GM21825 (cell line): ENCODE results near the gene RHOT1.
"Not testable (repeated sequence)": the region's sequence is repeated elsewhere in the genome, so short reads cannot be mapped to it uniquely, and the experiment has no call there.

Source experiments
- ATAC-seq: cut with Tn5 transposase; IDR thresholded peaks from one replicate; pipeline ENCODE4 v1.9.1; 2021; ENCODE audit warnings: mild to moderate bottlenecking, moderate library complexity; ENCODE audit not compliant: unreplicated experiment

Gene RHOT1

GRCh38 chr17:32123782-32124181 lies 18.5 kb upstream of the RHOT1 start:
- ATAC-seq: no peak

DNA sequence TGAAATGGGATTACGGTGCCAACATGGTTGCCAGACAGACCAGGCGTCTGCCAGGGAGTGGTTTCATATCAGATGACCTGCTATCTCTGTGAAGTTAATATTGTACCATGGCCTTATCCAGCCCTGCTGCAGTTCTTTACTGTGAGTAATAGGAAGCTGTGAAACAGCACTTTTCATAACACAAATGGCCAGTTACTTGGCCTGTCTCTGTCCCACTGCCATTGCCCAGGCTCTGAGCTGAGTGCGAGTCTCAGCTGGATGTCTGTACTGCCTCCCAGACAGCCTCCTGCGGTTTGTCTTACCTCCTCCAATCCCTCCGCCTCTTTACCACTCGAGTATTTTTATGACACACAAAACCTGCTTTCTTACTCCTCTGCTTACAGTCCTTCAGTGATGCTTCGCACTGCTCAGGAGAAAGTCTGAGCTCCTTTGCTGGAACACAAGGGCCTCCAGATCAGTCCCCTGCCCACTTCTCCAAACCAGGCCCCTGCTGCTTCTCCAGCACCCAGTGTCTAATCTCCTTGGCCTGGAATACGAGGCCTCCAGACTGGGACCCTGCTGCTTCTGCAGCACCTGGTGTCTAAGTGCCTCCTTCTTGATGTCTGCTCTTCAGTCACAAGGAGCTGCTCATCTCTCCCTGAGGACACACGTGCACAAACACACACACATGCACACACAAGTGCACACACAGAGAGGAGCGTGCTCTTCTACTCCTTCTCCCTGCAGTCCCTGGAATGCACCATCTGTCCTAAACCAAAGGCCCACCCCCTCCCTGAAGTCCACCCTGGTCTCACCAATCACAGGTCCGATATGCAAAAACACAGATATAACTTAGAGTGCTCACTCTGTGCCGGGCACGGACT lies 17.1 kb upstream of the RHOT1 start:
- ATAC-seq: no peak

DNA sequence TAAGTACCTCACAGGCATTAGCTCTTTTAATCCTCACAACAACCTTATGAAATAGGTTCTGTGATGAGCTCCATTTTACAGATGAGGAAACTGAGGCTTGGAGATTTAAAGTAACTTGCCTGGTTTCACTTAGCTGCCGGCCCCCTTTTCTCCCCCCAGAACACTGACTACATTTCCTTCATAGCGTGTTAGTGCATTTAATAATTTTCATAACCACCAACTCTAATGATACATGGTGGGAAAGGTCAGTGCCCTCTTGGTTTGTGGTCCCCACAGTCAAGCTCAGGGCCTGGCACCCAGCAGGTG lies 16.5 kb upstream of the RHOT1 start:
- ATAC-seq: no peak

- no peak for ATAC-seq
These were observed 16.0 kb upstream of the RHOT1 start for GRCh38 chr17:32126325-32126724.

- ATAC-seq: no peak
These were observed 15.6 kb upstream of the RHOT1 start for GRCh38 chr17:32126746-32127145.

DNA sequence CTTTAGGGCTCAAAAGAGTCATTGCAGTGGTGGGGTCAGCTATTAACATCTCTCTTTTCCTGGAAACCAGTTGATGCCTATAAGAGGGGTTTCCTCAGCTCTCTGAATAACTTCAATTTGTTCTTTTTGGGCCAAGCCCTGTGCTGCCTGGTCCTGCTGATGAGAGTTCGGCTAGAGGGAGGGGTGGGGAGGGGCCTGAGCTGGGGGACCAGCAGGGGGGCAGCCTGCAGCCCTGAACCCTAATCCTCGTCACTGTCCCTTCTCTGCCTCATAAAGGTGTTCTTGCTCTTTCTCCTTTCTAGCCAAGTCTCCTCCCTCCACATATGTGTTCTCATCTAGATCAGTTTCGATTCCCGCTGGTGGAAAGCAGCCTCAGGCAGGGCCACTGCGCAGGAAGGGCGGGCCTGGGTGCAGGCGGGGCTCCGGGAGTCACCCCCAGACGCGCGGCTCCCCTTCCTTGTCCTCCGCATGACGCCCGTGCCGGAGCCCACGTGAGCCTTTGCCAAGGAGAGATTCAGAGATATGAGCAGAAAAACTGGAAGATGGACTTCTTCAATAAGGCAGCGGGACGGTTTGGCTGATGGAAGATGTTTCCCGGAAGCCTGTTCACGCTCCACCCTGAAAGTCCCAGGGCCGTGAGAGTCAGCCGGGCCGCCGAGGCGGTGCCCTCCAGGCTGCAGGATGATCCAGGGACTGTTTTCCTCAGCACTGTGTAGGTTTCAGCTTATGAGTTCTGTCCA lies 15.0 kb upstream of the RHOT1 start:
- peak; percentile 76 for ATAC-seq

- not testable (repeated sequence) for ATAC-seq
These were observed 13.8 kb upstream of the RHOT1 start for GRCh38 chr17:32128470-32128869.

DNA sequence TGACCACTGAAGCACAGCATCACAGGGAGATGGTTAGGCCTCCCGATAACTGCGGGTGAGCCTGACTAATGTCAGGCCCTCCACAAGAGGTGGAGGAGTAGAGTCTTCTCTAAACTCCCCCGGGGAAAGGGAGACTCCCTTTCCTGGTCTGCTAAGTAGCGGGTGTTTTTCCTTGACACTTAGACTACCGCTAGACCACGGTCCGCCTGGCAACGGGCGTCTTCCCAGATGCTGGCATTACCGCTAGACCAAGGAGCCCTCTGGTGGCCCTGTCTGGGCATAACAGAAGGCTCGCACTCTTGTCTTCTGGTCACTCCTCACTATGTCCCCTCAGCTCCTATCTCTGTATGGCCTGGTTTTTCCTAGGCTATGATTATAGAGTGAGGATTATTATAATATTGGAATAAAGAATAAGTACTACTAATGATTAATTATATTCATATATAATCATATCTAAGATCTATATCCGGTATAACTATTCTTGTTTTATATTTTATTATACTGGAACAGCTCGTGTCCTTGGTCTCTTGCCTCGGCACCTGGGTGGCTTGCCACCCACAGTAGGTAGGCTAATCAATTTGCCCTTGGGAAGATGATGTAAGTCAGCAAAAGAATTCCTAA lies 6.7 kb upstream of the RHOT1 start:
- ATAC-seq: not testable (repeated sequence)

DNA sequence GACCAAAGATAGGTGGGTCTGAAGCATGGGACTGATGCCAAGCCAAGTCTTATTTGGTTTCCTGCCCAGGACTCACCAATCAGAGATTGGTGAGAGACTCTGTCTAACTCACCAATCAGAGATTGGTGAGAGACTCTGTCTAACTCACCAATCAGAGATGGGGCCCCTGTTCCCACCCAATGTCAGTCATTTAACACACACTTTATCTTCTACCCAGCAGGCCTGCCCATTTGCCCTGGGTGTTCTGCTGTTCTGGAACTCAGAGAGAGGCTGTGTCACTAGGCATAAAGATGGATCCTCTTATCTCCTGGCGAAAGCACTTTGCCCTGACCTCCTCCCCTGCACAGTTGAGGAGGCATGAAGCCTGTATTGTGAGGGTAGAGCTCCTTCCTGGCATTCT lies 5.4 kb upstream of the RHOT1 start:
- ATAC-seq: no peak

- not testable (repeated sequence) for ATAC-seq
These were observed 2.8 kb upstream of the RHOT1 start for GRCh38 chr17:32139504-32139903.

DNA sequence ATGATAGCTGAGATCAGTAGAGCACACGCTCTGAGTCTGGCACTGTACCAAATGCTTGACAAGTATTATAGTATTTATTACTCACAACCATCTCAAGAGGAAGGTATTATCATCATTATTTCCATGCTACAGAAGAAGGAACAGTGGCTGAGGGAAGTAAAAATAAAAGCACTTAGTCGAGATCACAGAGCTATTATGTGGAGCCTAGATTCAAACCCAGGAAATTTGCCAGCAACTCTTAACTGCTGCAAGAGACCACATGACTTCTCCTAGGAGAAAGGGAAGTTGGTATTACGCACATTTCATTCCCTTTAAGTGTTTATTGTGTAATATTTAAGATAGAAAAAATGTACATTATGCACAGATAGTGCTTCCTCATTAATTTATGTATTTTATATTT lies 1.0 kb upstream of the RHOT1 start:
- no peak for ATAC-seq

- no peak for ATAC-seq
These were observed 644 bp upstream of the RHOT1 start for GRCh38 chr17:32141679-32142037.

DNA sequence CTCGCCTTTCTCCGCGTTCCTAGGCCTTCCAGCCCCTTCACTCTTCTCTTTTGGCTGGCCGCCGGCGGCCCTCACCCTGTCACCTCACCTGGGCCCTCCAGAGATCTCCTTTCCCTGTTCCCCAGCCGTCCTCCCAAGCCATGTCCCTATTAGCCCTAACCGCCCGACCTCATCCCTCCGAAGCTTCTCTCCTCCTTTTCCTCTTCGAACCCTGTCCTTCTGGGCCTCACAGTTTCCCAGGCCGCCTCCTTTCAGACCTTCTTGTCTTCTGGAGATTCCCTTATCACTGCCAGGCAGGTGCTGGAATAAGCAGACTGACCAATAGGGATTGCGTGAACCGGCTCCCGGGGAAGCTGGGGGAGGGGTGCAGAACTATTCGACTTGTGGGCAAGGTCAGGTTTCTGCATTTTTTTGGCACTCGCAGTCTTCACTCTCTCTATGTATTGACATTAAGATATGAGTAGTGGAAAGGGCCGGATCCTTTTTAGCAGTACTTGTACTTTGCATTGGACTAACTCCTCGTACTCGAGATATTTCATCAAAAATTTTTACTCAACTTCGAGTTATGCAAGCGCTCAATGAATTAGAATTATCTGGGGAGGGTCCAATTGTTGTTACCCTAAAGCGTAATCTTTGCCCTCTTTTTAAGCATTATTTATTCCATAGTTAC lies 690 bp downstream of the RHOT1 start:
- ATAC-seq: no peak

- no peak for ATAC-seq
These were observed 1.2 kb downstream of the RHOT1 start for GRCh38 chr17:32143527-32143870.

DNA sequence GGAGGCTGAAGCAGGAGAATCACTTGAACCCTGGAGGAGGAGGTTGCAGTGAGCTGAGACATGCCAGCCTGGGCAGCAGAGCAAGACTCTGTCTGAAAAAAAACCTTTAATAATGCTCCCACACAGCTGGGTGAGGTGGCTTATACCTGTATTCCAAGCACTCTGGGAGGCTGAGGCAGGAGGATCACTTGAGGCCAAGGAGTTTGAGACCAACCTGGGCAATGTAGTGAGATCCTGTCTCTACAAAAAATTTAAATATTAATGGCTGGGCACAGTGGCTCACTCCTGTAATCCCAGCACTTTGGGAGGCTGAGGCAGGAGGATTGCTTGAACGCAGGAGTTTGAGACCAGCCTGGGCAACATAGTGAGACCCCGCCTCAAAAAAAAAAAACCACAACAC lies 2.1 kb downstream of the RHOT1 start:
- ATAC-seq: not testable (repeated sequence)

DNA sequence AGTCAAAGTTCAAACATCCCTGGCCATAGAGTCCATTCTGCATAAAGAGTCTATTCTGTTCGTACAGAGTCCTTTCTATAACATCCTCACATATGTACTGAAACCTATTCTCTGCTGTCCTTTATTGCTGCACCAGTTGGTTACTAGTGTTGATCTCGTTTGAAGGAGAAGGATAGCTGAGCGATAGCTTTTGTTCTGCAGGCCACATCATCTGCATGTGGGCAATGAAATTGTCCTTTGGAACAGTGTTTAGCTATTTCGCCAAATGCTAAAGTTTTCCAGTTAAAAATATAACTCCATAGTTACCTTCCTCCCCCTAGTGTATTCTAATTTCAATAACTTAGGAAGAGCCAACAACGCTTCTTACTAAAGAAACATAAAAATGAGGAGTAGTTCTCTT lies 6.0 kb downstream of the RHOT1 start:
- ATAC-seq: no peak

GRCh38 chr17:32150358-32150757 lies 8.1 kb downstream of the RHOT1 start:
- no peak for ATAC-seq

- no peak for ATAC-seq
These were observed 9.8 kb downstream of the RHOT1 start for GRCh38 chr17:32152130-32152529.

GRCh38 chr17:32155896-32156295 lies 13.6 kb downstream of the RHOT1 start:
- no peak for ATAC-seq

DNA sequence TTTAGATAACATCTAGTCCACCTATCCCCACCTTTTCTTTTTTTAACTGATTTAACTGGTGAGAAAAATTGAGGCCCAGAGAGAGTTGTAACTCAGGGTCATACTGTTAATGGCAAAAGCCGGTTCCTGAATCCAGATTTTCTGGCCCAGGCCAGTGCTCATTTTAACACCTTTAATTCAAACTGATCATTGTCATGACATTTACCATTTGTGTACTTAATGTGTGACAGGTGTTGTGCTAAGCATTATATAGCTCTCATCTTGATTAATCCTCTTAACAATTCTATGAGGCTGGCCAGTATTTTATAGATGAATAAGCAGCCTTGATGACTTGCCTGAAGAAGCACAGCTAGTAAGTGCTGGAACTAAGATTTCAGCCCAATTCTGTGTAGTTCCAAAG lies 14.4 kb downstream of the RHOT1 start:
- ATAC-seq: no peak

- no peak for ATAC-seq
These were observed 14.9 kb downstream of the RHOT1 start for GRCh38 chr17:32157225-32157624.
